HTR-8/SVneo (cell line): ENCODE results near the gene MRPL18.
"Not testable (repeated sequence)": the region's sequence is repeated elsewhere in the genome, so short reads cannot be mapped to it uniquely, and the experiment has no call there.

ENCODE experiments used
- DNase-seq: peaks from one replicate; pipeline ENCODE4 v3.0.0; 2011; ENCODE audit warnings: low spot score, mixed read lengths; ENCODE audit not compliant: insufficient read length
- FAIRE-seq: peaks from 2 replicates; lab custom pipeline; 2011; peaks lifted over from hg19 to GRCh38; lab: Jason Lieb, UNC

MRPL18 gene

DNA sequence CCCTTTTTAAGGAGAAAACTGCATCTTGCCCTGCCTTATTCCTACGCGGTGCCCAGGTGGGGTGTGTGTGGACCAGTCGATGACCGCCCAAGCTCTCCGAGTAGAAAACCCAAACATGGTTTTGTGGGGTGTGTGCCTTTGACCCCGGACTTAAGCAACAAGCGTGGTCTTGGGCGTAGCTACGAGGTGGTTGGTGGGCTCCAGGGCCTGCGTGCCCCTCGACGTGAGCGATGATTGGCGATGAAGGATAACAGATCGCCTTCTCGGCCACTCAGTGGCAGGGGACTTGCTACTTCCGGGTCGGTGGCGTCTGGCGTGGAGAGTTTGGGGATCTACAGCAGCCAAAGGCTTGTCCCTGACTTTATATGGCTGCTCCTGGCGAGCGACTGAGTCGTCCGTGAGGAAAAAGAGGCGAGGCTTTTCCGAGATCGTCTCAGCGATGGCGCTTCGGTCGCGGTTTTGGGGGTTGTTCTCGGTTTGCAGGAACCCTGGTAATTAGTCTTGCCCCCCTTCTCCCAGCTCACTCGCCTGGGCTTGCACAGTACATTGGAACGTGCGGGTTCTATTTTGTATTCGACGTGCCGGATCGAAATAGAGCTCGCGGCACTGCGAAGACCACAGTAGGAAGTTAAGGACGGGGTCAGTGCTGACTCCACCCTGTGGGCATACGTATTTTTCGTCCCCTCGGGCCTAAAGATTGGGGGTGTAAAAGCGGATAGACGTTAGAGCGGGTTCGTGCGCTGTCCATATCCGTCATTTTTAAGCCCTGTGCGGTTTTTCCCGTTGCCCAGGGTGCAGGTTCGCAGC is at the start of gene MRPL18:
TSS of gene MRPL18 (plus strand) at position 319 of the 807 bp plus-strand sequence. CDS start at position 440, 121 bp downstream.
- DNase-seq, result peak; percentile 93
- FAIRE-seq, result no peak

DNA sequence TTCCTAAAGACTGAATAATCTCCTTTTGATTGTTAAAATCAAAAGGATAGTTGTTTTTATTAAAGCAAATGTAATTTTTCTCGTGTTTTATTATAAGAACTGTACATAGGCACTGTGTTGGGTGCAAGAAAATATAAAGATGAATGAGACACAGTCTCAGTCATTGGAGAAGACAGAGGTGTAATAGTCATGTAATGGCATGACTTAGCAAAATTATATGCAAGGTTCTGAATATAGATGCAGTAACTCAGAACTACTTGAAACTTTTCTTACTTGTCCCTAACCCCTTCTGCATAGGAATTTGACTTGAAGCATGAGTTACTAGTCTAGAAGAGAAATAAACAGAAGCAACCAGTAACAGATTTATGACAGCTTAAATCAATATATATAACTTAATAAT is 48.1 kb upstream of the MRPL18 start:
- FAIRE-seq (no peak), DNase-seq (no peak)

- DNase-seq (no peak), FAIRE-seq (no peak)
These were observed 45.2 kb upstream of the MRPL18 start for GRCh38 chr6:159745081-159745480.

GRCh38 chr6:159746759-159747158 is 43.5 kb upstream of the MRPL18 start:
- DNase-seq, result no peak
- no peak for FAIRE-seq

- DNase-seq, FAIRE-seq: not testable (repeated sequence)
These were observed 42.1 kb upstream of the MRPL18 start for GRCh38 chr6:159748127-159748526.

- no peak for DNase-seq
- no peak for FAIRE-seq
These were observed 38.8 kb upstream of the MRPL18 start for GRCh38 chr6:159751448-159751847.

- DNase-seq (no peak), FAIRE-seq (no peak)
These were observed 37.0 kb upstream of the MRPL18 start for GRCh38 chr6:159753081-159753872.

- FAIRE-seq (no peak), DNase-seq (no peak)
These were observed 35.9 kb upstream of the MRPL18 start for GRCh38 chr6:159754401-159754800.

DNA sequence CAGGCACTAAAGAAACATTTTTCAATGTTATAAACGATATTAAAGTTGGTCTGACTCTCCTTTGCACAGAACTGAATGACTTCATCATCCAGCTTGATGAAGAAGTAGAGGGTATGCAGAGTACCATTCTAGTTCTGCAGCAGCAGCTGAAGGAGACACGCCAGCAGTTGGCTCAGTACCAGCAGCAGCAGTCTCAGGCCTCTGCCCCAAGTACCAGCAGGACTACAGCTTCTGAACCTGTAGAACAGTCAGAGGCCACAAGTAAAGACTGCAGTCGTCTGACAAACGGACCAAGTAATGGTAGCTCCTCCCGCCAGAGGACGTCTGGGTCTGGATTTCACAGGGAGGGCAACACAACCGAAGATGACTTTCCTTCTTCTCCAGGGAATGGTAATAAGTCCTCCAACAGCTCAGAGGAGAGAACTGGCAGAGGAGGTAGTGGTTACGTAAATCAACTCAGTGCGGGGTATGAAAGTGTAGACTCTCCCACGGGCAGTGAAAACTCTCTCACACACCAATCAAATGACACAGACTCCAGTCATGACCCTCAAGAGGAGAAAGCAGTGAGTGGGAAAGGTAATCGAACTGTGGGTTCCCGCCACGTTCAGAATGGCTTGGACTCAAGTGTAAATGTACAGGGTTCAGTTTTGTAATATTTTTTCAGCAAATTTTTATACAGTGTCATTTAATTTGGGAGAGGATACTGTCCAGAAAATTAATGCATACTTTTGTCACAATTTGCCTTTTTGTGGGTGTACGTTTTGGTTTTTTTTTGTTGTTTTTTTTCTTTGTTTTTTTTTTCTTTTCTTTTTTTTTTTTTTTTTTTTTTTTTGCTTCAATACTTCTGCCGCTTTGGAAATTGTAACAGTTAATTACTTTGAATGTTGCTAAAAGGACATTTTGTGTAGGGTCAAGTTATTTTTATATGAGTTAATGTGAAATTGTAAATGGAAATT is 35.0 kb upstream of the MRPL18 start:
- DNase-seq (no peak), FAIRE-seq (no peak)

- DNase-seq, result no peak
- no peak for FAIRE-seq
These were observed 33.8 kb upstream of the MRPL18 start for GRCh38 chr6:159756508-159756907.

- FAIRE-seq (no peak), DNase-seq (peak; percentile 10)
These were observed 32.0 kb upstream of the MRPL18 start for GRCh38 chr6:159758031-159759001.

- FAIRE-seq, result no peak
- DNase-seq, result no peak
These were observed 30.6 kb upstream of the MRPL18 start for GRCh38 chr6:159759645-159760044.

- FAIRE-seq, result no peak
- peak; percentile 19 for DNase-seq
These were observed 29.6 kb upstream of the MRPL18 start for GRCh38 chr6:159760602-159761057.

DNA sequence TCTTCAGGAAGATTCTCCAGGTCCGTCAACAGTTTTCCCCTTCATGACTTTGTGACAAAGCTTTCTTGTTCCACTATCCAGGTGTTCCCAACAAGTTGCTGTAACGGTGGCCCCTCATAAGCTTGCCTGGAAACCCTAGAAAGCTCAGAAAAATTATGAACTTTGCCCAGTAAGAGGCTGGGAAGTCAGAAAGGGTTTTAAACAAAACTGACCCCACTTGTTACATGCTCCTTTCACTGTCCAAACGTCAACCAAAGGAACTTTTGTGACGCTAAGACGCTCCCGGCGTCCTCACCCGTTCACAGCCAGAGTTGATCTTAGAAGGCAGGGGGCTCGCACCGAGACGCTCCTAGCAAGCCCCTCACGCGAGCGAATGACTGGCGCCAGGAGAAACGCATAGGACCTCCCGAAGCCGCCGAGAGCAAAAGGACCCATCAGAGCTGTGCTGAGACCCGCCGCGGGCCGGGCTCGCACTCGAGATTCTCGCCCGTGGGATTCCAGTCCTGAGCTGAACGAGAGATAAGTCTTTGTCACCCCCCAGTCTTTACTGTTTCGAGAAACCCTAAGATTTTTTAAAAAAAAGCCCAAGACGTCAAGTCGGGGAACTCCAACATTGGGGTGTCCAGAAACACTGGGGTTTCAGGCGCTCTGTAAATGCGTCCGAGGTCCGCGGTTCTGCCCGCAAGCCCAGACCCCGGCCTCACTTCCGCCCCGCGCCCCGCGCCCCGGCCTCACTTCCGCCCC is 29.0 kb upstream of the MRPL18 start:
- DNase-seq, result no peak
- no peak for FAIRE-seq

DNA sequence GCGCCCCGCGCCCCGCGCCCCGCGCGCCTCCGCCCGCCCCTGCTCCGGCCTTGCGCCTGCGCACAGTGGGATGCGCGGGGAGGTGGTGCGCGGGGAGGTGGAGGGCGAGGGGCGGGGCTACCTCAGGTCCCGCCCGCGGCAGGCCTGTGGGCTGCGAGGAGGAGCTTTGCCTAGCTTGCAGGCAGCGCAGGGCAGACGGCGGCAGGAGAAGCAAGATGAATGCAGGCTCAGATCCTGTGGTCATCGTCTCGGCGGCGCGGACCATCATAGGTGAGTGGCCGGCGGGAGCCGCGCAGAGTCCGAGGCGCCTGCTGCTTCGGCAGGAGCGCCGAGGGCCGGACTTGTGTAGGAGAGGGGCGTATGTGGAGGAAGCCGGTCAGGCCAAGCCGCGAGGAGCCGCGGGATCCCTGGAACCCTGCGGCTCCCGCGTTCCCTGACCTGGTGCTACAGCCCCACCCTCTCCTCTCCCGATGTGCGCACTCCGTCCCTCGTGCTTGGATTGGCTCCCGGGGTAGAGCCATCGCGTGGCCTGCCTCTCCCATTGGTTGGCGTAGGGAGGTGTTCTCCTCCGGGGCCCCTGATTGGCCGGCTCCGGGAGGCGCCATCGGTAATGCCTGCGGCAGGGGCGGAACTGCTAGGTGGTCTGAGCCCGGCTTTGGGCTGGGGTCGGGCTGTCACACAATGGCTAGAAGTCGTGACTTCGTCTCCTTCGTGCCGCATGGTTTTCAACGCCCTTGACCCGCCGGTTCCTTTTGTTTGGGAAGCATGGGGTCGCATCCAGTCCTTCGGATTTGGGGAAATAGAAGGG is 28.2 kb upstream of the MRPL18 start, which contains the start of gene ACAT2:
TSS of gene ACAT2 (plus strand) at position 173 of the 808 bp plus-strand sequence. CDS start at position 216, 43 bp downstream.
- DNase-seq, result peak; percentile 95
- peak; percentile 80 for FAIRE-seq

GRCh38 chr6:159762681-159763293 is 27.5 kb upstream of the MRPL18 start:
- FAIRE-seq (no peak), DNase-seq (no peak)

GRCh38 chr6:159766906-159767305 is 23.4 kb upstream of the MRPL18 start:
- FAIRE-seq (no peak), DNase-seq (no peak)
